ENCODE measurements around the gene ZNF526.
"Not testable (repeated sequence)": the region's sequence is repeated elsewhere in the genome, so short reads cannot be mapped to it uniquely, and the experiment has no call there.

The ZNF526 gene

GRCh38 chr19:42251572-42252358 is 31.7 kb downstream of the ZNF526 start:
- no peak overlapping the region for H3K9ac ChIP-seq (ENCODE audit: low read depth, low read length)
- 0 out of 2 replicates have a peak, but pooled peaks cover 4% of the 10 kb centered on the region for H3K36me3 ChIP-seq (ENCODE audit: insufficient read depth, low read length)
- H3K9me3 ChIP-seq (ENCODE audit: control insufficient read depth, insufficient read depth, low read length) = no peaks in the 10 kb centered on the region
- H3K4me1 ChIP-seq (ENCODE audit: insufficient read depth, low read length) = peaks cover 25% of the 10 kb centered on the region

- Histone ChIP-seq H3K36me3 (ENCODE audit: insufficient read depth, low read length) (0 out of 2 replicates have a peak, but pooled peaks cover 4% of the 10 kb centered on the region), H3K4me1 (ENCODE audit: insufficient read depth, low read length) (peaks cover 21% of the 10 kb centered on the region), H3K9ac (ENCODE audit: low read depth, low read length) (peak overlapping the region; percentile 79)
Observed at GRCh38 chr19:42252365-42253244, 32.5 kb downstream of the ZNF526 start.

GRCh38 chr19:42253245-42254088 is 33.4 kb downstream of the ZNF526 start:
- Histone ChIP-seq H3K36me3 (ENCODE audit: insufficient read depth, low read length) (0 out of 2 replicates have a peak, but pooled peaks cover 4% of the 10 kb centered on the region), H3K9ac (ENCODE audit: low read depth, low read length) (peak overlapping the region; percentile 80), H3K4me1 (ENCODE audit: insufficient read depth, low read length) (peaks cover 21% of the 10 kb centered on the region), H3K9me3 (ENCODE audit: control insufficient read depth, insufficient read depth, low read length) (no peaks in the 10 kb centered on the region)

More at GRCh38 chr19:42252365-42253244, 32.5 kb downstream of the ZNF526 start:
- no peaks in the 10 kb centered on the region for H3K9me3 ChIP-seq (ENCODE audit: control insufficient read depth, insufficient read depth, low read length)

- Histone ChIP-seq H3K4me1 (ENCODE audit: insufficient read depth, low read length) (peaks cover 21% of the 10 kb centered on the region), H3K9ac (ENCODE audit: low read depth, low read length) (peak overlapping the region; percentile 80), H3K36me3 (ENCODE audit: insufficient read depth, low read length) (0 out of 2 replicates have a peak, but pooled peaks cover 4% of the 10 kb centered on the region), H3K9me3 (ENCODE audit: control insufficient read depth, insufficient read depth, low read length) (no peaks in the 10 kb centered on the region)
Observed at GRCh38 chr19:42254089-42254849, 34.2 kb downstream of the ZNF526 start.

GRCh38 chr19:42254850-42255765 is 35.0 kb downstream of the ZNF526 start, which contains the start of gene ERF:
ERF (minus strand) TSS chr19:42255128; CDS start chr19:42254999, 129 bp downstream.
- 0 out of 2 replicates have a peak, but pooled peaks cover 4% of the 10 kb centered on the region for H3K36me3 ChIP-seq (ENCODE audit: insufficient read depth, low read length)
- peak within 1 kb of the TSS; percentile 80 for H3K9ac ChIP-seq (ENCODE audit: low read depth, low read length)
- no peaks in the 10 kb centered on the region for H3K9me3 ChIP-seq (ENCODE audit: control insufficient read depth, insufficient read depth, low read length)
- H3K4me1 ChIP-seq (ENCODE audit: insufficient read depth, low read length) = peaks cover 21% of the 10 kb centered on the region

- Histone ChIP-seq H3K36me3 (ENCODE audit: insufficient read depth, low read length) (no peaks in the 10 kb centered on the region), H3K9me3 (ENCODE audit: control insufficient read depth, insufficient read depth, low read length) (no peaks in the 10 kb centered on the region), H3K4me1 (ENCODE audit: insufficient read depth, low read length) (peaks cover 15% of the 10 kb centered on the region), H3K9ac (ENCODE audit: low read depth, low read length) (peak overlapping the region; percentile 59; the same call in 1 of the 2 replicates)
Observed at GRCh38 chr19:42255766-42256745, 35.9 kb downstream of the ZNF526 start.

GRCh38 chr19:42257842-42258241 is 37.7 kb downstream of the ZNF526 start:
- not testable (repeated sequence) for H3K9ac ChIP-seq (ENCODE audit: low read depth, low read length); H3K36me3 ChIP-seq (ENCODE audit: insufficient read depth, low read length); H3K4me1 ChIP-seq (ENCODE audit: insufficient read depth, low read length); H3K9me3 ChIP-seq (ENCODE audit: control insufficient read depth, insufficient read depth, low read length)

- no peak overlapping the region for H3K9ac ChIP-seq (ENCODE audit: low read depth, low read length)
- no peaks in the 10 kb centered on the region for H3K36me3 ChIP-seq (ENCODE audit: insufficient read depth, low read length)
- H3K4me1 ChIP-seq (ENCODE audit: insufficient read depth, low read length) = no peaks in the 10 kb centered on the region
- no peaks in the 10 kb centered on the region for H3K9me3 ChIP-seq (ENCODE audit: control insufficient read depth, insufficient read depth, low read length)
Observed at GRCh38 chr19:42261763-42262162, 41.7 kb downstream of the ZNF526 start.

GRCh38 chr19:42266105-42266504 is 46.0 kb downstream of the ZNF526 start:
- not testable (repeated sequence) for H3K9me3 ChIP-seq (ENCODE audit: control insufficient read depth, insufficient read depth, low read length); H3K36me3 ChIP-seq (ENCODE audit: insufficient read depth, low read length); H3K9ac ChIP-seq (ENCODE audit: low read depth, low read length)
- H3K4me1 ChIP-seq (ENCODE audit: insufficient read depth, low read length) = peaks cover 15% of the 10 kb centered on the region

- H3K9ac ChIP-seq (ENCODE audit: low read depth, low read length); H3K36me3 ChIP-seq (ENCODE audit: insufficient read depth, low read length); H3K9me3 ChIP-seq (ENCODE audit: control insufficient read depth, insufficient read depth, low read length): not testable (repeated sequence)
- peaks cover 19% of the 10 kb centered on the region for H3K4me1 ChIP-seq (ENCODE audit: insufficient read depth, low read length)
Observed at GRCh38 chr19:42266928-42267603, 47.0 kb downstream of the ZNF526 start.

GRCh38 chr19:42267644-42268141 is 47.6 kb downstream of the ZNF526 start:
- Histone ChIP-seq H3K9me3 (ENCODE audit: control insufficient read depth, insufficient read depth, low read length) (no peaks in the 10 kb centered on the region), H3K4me1 (ENCODE audit: insufficient read depth, low read length) (peaks cover 19% of the 10 kb centered on the region), H3K36me3 (ENCODE audit: insufficient read depth, low read length) (no peaks in the 10 kb centered on the region), H3K9ac (ENCODE audit: low read depth, low read length) (peak overlapping the region; percentile 92)

Measured in ES-I3 (cell line).